Jurkat, Clone E6-1 (cell line): ENCODE measurements around the gene RPUSD1.
"Not testable (repeated sequence)": the region's sequence is repeated elsewhere in the genome, so short reads cannot be mapped to it uniquely, and the experiment has no call there.

Source experiments
- DNase-seq: peaks from one replicate; pipeline ENCODE4 v3.0.0-alpha.2; 2011; ENCODE audit warnings: low read depth, low spot score
- H3K4me3 ChIP-seq: 2 replicates; pipeline ENCODE4 v1.5.1; 2011; ENCODE audit warnings: mild to moderate bottlenecking, low read length, control low read depth, moderate library complexity

The RPUSD1 gene

GRCh38 chr16:789191-789850, 1.1 kb upstream of the RPUSD1 start:
- peak overlapping the region; percentile 78 for H3K4me3 ChIP-seq
- no peak for DNase-seq

GRCh38 chr16:788399-789126, 382 bp upstream of the RPUSD1 start, which contains the start of gene CHTF18:
TSS of gene CHTF18 (plus strand) at chr16:788620. CDS start at chr16:788685, 65 bp downstream.
- H3K4me3 ChIP-seq: peak within 1 kb of the TSS; percentile 89
- peak; percentile 78 for DNase-seq

GRCh38 chr16:787321-787966, 737 bp downstream of the RPUSD1 start:
- H3K4me3 ChIP-seq: peak overlapping the region; percentile 89
- DNase-seq: no peak

GRCh38 chr16:785563-786535, 2.3 kb downstream of the RPUSD1 start:
- no peak for DNase-seq
- H3K4me3 ChIP-seq: no peak overlapping the region

GRCh38 chr16:784431-784830, 3.8 kb downstream of the RPUSD1 start:
- no peak for DNase-seq
- no peak overlapping the region for H3K4me3 ChIP-seq

GRCh38 chr16:783404-784161, 4.6 kb downstream of the RPUSD1 start:
- DNase-seq: no peak
- no peak overlapping the region for H3K4me3 ChIP-seq

- no peak overlapping the region for H3K4me3 ChIP-seq
- DNase-seq: no peak
These were observed 5.3 kb downstream of the RPUSD1 start for GRCh38 chr16:782766-783403.

- DNase-seq: no peak
- no peak overlapping the region for H3K4me3 ChIP-seq
These were observed 5.9 kb downstream of the RPUSD1 start for GRCh38 chr16:782258-782657.

GRCh38 chr16:781346-782010, 6.7 kb downstream of the RPUSD1 start:
- DNase-seq: no peak

GRCh38 chr16:780296-780695, 7.9 kb downstream of the RPUSD1 start:
- no peak overlapping the region for H3K4me3 ChIP-seq
- DNase-seq: no peak

More at GRCh38 chr16:781346-782010, 6.7 kb downstream of the RPUSD1 start:
- H3K4me3 ChIP-seq: no peak overlapping the region

GRCh38 chr16:779561-779960, 8.6 kb downstream of the RPUSD1 start:
- H3K4me3 ChIP-seq: no peak overlapping the region
- DNase-seq: no peak

GRCh38 chr16:778909-779527, 9.2 kb downstream of the RPUSD1 start:
- no peak overlapping the region for H3K4me3 ChIP-seq
- DNase-seq: no peak

- no peak overlapping the region for H3K4me3 ChIP-seq
- no peak for DNase-seq
These were observed 9.7 kb downstream of the RPUSD1 start for GRCh38 chr16:778447-778846.

GRCh38 chr16:777826-778225, 10.4 kb downstream of the RPUSD1 start:
- no peak for DNase-seq
- no peak overlapping the region for H3K4me3 ChIP-seq

- no peak for DNase-seq
- H3K4me3 ChIP-seq: no peak overlapping the region
These were observed 11.4 kb downstream of the RPUSD1 start for GRCh38 chr16:776824-777223.

GRCh38 chr16:776298-776697, 11.9 kb downstream of the RPUSD1 start:
- H3K4me3 ChIP-seq, DNase-seq: not testable (repeated sequence)

- H3K4me3 ChIP-seq: no peak overlapping the region
- DNase-seq: no peak
These were observed 12.9 kb downstream of the RPUSD1 start for GRCh38 chr16:775236-775796.
